LNCaP clone FGC (cell line): ENCODE results near the gene IGSF21.

ENCODE experiments used
- DNase-seq: peaks from one replicate; pipeline ENCODE4 v3.0.0-alpha.2; 2011; ENCODE audit warnings: low read depth
- H3K4me3 ChIP-seq: 2 replicates; pipeline ENCODE4 v1.5.1; 2011; ENCODE audit warnings: mild to moderate bottlenecking, low read depth, low read length, control low read depth
- TF ChIP-seq, protein P1 (sequence below): IDR thresholded peaks from 2 replicates; pipeline ENCODE4 v1.5.1; 2012; ENCODE audit warnings: mild to moderate bottlenecking; ENCODE audit not compliant: control insufficient read depth, insufficient read depth; ENCODE audit errors: extremely low read depth

IGSF21 gene

DNA sequence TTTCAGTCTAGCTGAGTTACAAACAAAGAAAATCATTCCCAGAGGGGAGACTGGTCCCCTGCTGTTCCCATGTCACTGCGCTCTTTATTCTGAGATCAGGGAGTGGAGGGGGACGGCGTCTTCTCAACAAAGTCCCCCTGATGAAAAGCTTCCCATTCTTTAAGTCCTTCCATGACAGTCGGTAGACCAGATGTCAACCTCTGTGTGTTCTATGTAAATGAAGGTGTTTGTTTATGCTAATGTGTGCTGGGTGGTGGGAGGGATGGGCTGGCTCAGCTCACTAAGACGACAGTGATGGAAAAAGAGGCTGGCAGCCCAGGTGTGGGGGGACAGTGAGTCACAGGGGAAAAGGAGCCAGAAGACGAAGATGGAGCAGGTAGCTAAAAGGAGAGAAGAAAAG lies 225.0 kb downstream of the IGSF21 start:
- DNase-seq, result no peak
- TF ChIP-seq, protein P1, sequence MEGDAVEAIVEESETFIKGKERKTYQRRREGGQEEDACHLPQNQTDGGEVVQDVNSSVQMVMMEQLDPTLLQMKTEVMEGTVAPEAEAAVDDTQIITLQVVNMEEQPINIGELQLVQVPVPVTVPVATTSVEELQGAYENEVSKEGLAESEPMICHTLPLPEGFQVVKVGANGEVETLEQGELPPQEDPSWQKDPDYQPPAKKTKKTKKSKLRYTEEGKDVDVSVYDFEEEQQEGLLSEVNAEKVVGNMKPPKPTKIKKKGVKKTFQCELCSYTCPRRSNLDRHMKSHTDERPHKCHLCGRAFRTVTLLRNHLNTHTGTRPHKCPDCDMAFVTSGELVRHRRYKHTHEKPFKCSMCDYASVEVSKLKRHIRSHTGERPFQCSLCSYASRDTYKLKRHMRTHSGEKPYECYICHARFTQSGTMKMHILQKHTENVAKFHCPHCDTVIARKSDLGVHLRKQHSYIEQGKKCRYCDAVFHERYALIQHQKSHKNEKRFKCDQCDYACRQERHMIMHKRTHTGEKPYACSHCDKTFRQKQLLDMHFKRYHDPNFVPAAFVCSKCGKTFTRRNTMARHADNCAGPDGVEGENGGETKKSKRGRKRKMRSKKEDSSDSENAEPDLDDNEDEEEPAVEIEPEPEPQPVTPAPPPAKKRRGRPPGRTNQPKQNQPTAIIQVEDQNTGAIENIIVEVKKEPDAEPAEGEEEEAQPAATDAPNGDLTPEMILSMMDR, result no peak

DNA sequence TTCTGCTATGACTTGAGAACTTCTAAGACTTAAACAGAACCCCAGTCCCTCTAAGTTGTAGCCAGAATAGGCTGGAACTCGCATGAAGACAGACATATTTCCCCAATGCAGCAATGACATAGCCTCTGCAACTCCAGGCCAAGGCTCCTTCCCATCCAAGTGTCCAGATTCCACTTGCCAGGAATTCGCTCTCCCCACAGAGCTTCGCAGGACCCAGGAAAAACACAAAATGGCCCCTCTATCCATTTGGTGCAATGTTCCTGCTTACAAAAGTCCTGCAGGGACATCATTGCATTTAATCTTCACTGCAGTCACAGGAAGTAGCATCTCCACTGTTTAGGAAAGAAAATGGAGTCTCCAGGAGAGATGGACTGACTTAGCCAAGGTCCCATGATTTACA lies 225.6 kb downstream of the IGSF21 start:
- no peak overlapping the region for H3K4me3 ChIP-seq
- TF ChIP-seq, protein P1, result no peak
- DNase-seq, result no peak

More for the DNA sequence above, 225.0 kb downstream of the IGSF21 start:
- H3K4me3 ChIP-seq, result no peak overlapping the region

GRCh38 chr1:18336801-18337200 lies 229.2 kb downstream of the IGSF21 start:
- H3K4me3 ChIP-seq, result no peak overlapping the region
- no peak for DNase-seq
- TF ChIP-seq, protein P1, result no peak

DNA sequence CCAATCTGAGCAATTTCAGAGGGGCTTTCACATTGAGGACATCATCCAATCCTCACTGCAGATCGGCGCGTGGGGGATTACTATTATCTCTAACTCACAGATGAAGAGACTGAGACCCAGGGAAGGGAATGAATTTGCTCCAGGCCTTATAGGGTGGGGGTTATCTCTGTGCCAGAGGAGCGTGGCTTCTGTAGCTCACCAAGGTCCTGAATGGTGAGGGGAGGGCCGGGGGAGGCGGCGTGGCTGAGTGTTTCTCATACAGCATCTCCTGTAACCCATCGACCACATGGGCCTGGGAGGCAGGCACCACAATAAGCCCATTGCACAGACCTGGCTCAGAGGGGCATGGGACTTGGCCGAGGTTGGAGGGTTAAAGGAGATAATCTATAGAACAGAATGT lies 230.2 kb downstream of the IGSF21 start:
- DNase-seq, result no peak
- TF ChIP-seq, protein P1, result no peak
- no peak overlapping the region for H3K4me3 ChIP-seq

DNA sequence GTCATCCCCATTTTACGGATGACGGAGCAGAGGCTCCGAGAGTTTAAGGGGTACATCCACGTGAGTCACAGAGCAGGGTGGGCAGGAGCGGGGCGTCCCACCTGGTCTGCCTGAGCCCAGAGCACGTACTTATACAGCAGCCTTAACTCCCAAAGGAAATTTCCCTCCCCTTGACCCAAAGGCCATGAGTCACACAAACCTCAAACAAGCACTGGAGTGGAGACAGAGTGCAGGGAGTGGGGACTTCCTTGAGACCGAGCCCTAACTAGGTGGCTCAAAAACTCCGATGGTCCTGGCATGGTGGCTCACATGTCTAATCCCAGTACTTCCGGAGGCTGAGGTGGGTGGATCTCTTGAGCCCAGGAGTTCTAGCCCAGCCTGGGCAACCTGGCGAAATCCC lies 231.6 kb downstream of the IGSF21 start:
- DNase-seq, result no peak

DNA sequence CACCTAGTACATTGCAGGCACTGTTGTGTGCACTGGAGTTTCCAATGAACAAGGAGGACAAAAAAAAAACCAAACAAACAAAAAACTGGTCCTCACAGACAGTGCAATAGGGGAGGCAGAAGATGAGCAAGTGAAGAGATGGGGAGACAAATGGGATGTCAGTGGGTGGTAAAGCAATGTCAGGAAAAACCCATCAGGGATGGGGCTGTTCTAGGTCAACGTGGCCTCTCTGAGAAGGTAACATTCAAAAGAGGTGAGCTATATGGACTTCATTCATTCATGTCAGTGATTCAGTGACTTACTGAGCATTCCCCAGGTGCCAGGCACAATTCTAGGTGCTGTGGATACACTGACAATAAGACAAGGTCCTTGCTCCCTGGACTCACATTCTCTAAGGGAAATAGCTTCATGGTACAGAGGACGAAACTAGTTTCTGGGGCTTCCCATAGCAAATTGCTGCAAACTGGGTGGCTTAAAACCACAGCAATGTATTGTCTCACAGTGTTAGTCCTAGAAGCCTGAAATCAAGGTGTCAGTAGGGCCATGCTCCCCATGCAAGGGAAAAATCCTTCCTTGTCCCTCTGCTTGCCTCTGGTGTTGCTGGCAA lies 232.7 kb downstream of the IGSF21 start:
- H3K4me3 ChIP-seq, result no peak overlapping the region
- no peak for DNase-seq
- TF ChIP-seq, protein P1, result no peak

More for the DNA sequence above, 231.6 kb downstream of the IGSF21 start:
- TF ChIP-seq, protein P1, result no peak
- H3K4me3 ChIP-seq, result no peak overlapping the region

DNA sequence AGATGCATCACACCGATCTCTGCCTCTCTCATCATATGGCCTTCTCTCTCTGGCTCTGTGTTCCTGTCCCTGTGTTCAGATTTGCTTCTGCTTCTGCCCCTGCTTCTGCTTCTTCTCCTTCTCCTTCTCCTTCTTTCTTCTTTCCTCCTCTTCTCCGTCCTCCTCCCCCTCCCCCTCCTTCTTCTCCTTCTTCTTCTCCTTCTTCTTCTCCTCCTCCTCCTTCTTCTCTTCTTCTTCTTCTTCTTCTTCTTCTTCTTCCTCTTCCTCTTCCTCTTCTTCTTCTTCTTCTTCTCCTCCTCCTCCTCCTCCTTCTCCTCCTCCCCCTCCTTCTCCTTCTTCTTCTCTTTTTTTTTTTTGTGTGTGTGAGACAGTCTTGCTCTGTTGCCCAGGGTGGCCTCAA lies 233.2 kb downstream of the IGSF21 start:
- TF ChIP-seq, protein P1, result no peak
- H3K4me3 ChIP-seq, result no peak overlapping the region
- DNase-seq, result no peak
